ENCODE measurements around the gene PDE4D. TPM values are rescaled to one million over a fixed set of nuclear protein-coding genes. Genes with fewer than 3 reads are reported as not detected.

Gene PDE4D
- total RNA-seq, 5 donors from 2014 or later (not counting 1 experiment from before 2014, with no cell fraction given) = 45.1 to 136 (median 64.9) TPM

GRCh38 chr5:59829922-59830321 lies 63.6 kb downstream of the PDE4D start:
- Histone ChIP-seq H3K4me1 (ENCODE audit: control insufficient read depth in 1 of 2, extremely low read depth in 1 of 2, insufficient read depth in 2 of 2, low read length in 2 of 2) (no peaks in the 10 kb centered on the region), H3K9me3 (no peaks in the 10 kb centered on the region), H3K27me3 (replicated peaks in 1 of 2; ENCODE audit: control insufficient read depth in 2 of 2, extremely low read depth in 1 of 2, insufficient read depth in 2 of 2, low read length in 1 of 2) (no peaks in the 10 kb centered on the region), H3K36me3 (ENCODE audit: control insufficient read depth in 2 of 2, extremely low read depth in 1 of 2, insufficient read depth in 1 of 2, low read length in 1 of 2) (no peaks in the 10 kb centered on the region), H3K4me3 (ENCODE audit: control insufficient read depth in 1 of 2, extremely low read depth in 1 of 2, low read length in 1 of 2) (no peak overlapping the region), H3K27ac (ENCODE audit: low read length) (no peak overlapping the region)
- Mint-ChIP-seq H3K9me3 (no peaks in the 10 kb centered on the region), H3K4me3 (no peak overlapping the region), H3K27ac (no peak overlapping the region), H3K4me1 (no peaks in the 10 kb centered on the region), H3K27me3 (peaks cover 2 to 13% of the 10 kb centered on the region in 2 donors), H3K36me3 (no peaks in the 10 kb centered on the region)
- DNase-seq = no peak
- ChIA-PET CTCF (no interaction called here), POLR2A (no interaction called here)
- no CpG with 5 or more reads among the region's 2 CpGs for WGBS (ENCODE audit: insufficient coverage)
- no peak for ATAC-seq (replicated peaks in 1 of 4)

- no peak for ATAC-seq (replicated peaks in 1 of 4)
- Mint-ChIP-seq H3K27me3 (peaks cover 6 to 17% of the 10 kb centered on the region in 2 donors), H3K36me3 (no peaks in the 10 kb centered on the region), H3K4me1 (no peaks in the 10 kb centered on the region), H3K9me3 (no peaks in the 10 kb centered on the region), H3K27ac (no peak overlapping the region), H3K4me3 (no peak overlapping the region)
- 50% methylated on average over 1 of the region's 1 CpG for WGBS (ENCODE audit: insufficient coverage)
- Histone ChIP-seq H3K9me3 (no peaks in the 10 kb centered on the region), H3K27me3 (replicated peaks in 1 of 2; ENCODE audit: control insufficient read depth in 2 of 2, extremely low read depth in 1 of 2, insufficient read depth in 2 of 2, low read length in 1 of 2) (no peaks in the 10 kb centered on the region), H3K4me3 (ENCODE audit: control insufficient read depth in 1 of 2, extremely low read depth in 1 of 2, low read length in 1 of 2) (no peak overlapping the region), H3K36me3 (ENCODE audit: control insufficient read depth in 2 of 2, extremely low read depth in 1 of 2, insufficient read depth in 1 of 2, low read length in 1 of 2) (no peaks in the 10 kb centered on the region), H3K27ac (ENCODE audit: low read length) (no peak overlapping the region), H3K4me1 (ENCODE audit: control insufficient read depth in 1 of 2, extremely low read depth in 1 of 2, insufficient read depth in 2 of 2, low read length in 2 of 2) (no peaks in the 10 kb centered on the region)
- CTCF ChIA-PET = no interaction called here
- DNase-seq = no peak
- POLR2A ChIA-PET = no interaction called here
Measured at GRCh38 chr5:59829386-59829785, 64.1 kb downstream of the PDE4D start.

- ChIA-PET CTCF (no interaction called here), POLR2A (no interaction called here)
- Mint-ChIP-seq H3K4me1 (no peaks in the 10 kb centered on the region), H3K9me3 (no peaks in the 10 kb centered on the region), H3K36me3 (no peaks in the 10 kb centered on the region), H3K4me3 (no peak overlapping the region), H3K27me3 (peaks cover 6 to 20% of the 10 kb centered on the region in 2 donors), H3K27ac (no peak overlapping the region)
- Histone ChIP-seq H3K4me1 (ENCODE audit: control insufficient read depth in 1 of 2, extremely low read depth in 1 of 2, insufficient read depth in 2 of 2, low read length in 2 of 2) (no peaks in the 10 kb centered on the region), H3K27me3 (replicated peaks in 1 of 2; ENCODE audit: control insufficient read depth in 2 of 2, extremely low read depth in 1 of 2, insufficient read depth in 2 of 2, low read length in 1 of 2) (no peaks in the 10 kb centered on the region), H3K27ac (ENCODE audit: low read length) (no peak overlapping the region), H3K9me3 (no peaks in the 10 kb centered on the region), H3K4me3 (ENCODE audit: control insufficient read depth in 1 of 2, extremely low read depth in 1 of 2, low read length in 1 of 2) (no peak overlapping the region), H3K36me3 (ENCODE audit: control insufficient read depth in 2 of 2, extremely low read depth in 1 of 2, insufficient read depth in 1 of 2, low read length in 1 of 2) (no peaks in the 10 kb centered on the region)
- no peak for ATAC-seq (replicated peaks in 1 of 4)
- no peak for DNase-seq
- WGBS (ENCODE audit: insufficient coverage) = no CpG with 5 or more reads among the region's 3 CpGs
Measured at GRCh38 chr5:59828623-59829022, 64.9 kb downstream of the PDE4D start.

GRCh38 chr5:59826996-59827395 lies 66.5 kb downstream of the PDE4D start:
- H3K9me3 ChIP-seq = no peaks in the 10 kb centered on the region
- no peaks in the 10 kb centered on the region for H3K36me3 ChIP-seq (ENCODE audit: control insufficient read depth in 2 of 2, extremely low read depth in 1 of 2, insufficient read depth in 1 of 2, low read length in 1 of 2)
- Mint-ChIP-seq H3K27me3 (peaks cover 10 to 22% of the 10 kb centered on the region in 2 donors), H3K36me3 (no peaks in the 10 kb centered on the region), H3K27ac (no peak overlapping the region), H3K4me3 (no peak overlapping the region), H3K9me3 (no peaks in the 10 kb centered on the region), H3K4me1 (no peaks in the 10 kb centered on the region)
- no peak for DNase-seq
- H3K27me3 ChIP-seq (replicated peaks in 1 of 2; ENCODE audit: control insufficient read depth in 2 of 2, extremely low read depth in 1 of 2, insufficient read depth in 2 of 2, low read length in 1 of 2) = no peaks in the 10 kb centered on the region
- H3K27ac ChIP-seq (ENCODE audit: low read length) = no peak overlapping the region
- CTCF ChIA-PET = no interaction called here
- H3K4me3 ChIP-seq (ENCODE audit: control insufficient read depth in 1 of 2, extremely low read depth in 1 of 2, low read length in 1 of 2) = no peak overlapping the region
- POLR2A ChIA-PET = no interaction called here
- WGBS (ENCODE audit: insufficient coverage) = 33% methylated on average over 1 of the region's 1 CpG
- no peaks in the 10 kb centered on the region for H3K4me1 ChIP-seq (ENCODE audit: control insufficient read depth in 1 of 2, extremely low read depth in 1 of 2, insufficient read depth in 2 of 2, low read length in 2 of 2)
- ATAC-seq (replicated peaks in 1 of 4) = no peak

GRCh38 chr5:59823420-59823819 lies 70.1 kb downstream of the PDE4D start:
- ChIA-PET CTCF (interaction anchor here in 1 of 2 donors (1.3 kb wide), 1 partner anchor 12 kb away, joined by 3 read pairs; no protein-coding TSS in a partner anchor), POLR2A (no interaction called here)
- H3K27me3 ChIP-seq (replicated peaks in 1 of 2; ENCODE audit: control insufficient read depth in 2 of 2, extremely low read depth in 1 of 2, insufficient read depth in 2 of 2, low read length in 1 of 2) = no peaks in the 10 kb centered on the region
- no peaks in the 10 kb centered on the region for H3K4me1 Mint-ChIP-seq
- no peak overlapping the region for H3K27ac ChIP-seq (ENCODE audit: low read length)
- H3K27me3 Mint-ChIP-seq = peaks cover 21 to 23% of the 10 kb centered on the region in 2 donors
- H3K36me3 ChIP-seq (ENCODE audit: control insufficient read depth in 2 of 2, extremely low read depth in 1 of 2, insufficient read depth in 1 of 2, low read length in 1 of 2) = no peaks in the 10 kb centered on the region
- no peaks in the 10 kb centered on the region for H3K36me3 Mint-ChIP-seq
- H3K4me1 ChIP-seq (ENCODE audit: control insufficient read depth in 1 of 2, extremely low read depth in 1 of 2, insufficient read depth in 2 of 2, low read length in 2 of 2) = no peaks in the 10 kb centered on the region
- H3K9me3 ChIP-seq = no peaks in the 10 kb centered on the region
- H3K9me3 Mint-ChIP-seq = no peaks in the 10 kb centered on the region
- no peak for ATAC-seq (replicated peaks in 1 of 4)
- no peak overlapping the region for H3K4me3 Mint-ChIP-seq
- H3K4me3 ChIP-seq (ENCODE audit: control insufficient read depth in 1 of 2, extremely low read depth in 1 of 2, low read length in 1 of 2) = no peak overlapping the region
- H3K27ac Mint-ChIP-seq = no peak overlapping the region
- no peak for DNase-seq
- WGBS (ENCODE audit: insufficient coverage) = no CpG with 5 or more reads among the region's 2 CpGs

- Histone ChIP-seq H3K9me3 (no peaks in the 10 kb centered on the region), H3K4me1 (ENCODE audit: control insufficient read depth in 1 of 2, extremely low read depth in 1 of 2, insufficient read depth in 2 of 2, low read length in 2 of 2) (no peaks in the 10 kb centered on the region), H3K27me3 (replicated peaks in 1 of 2; ENCODE audit: control insufficient read depth in 2 of 2, extremely low read depth in 1 of 2, insufficient read depth in 2 of 2, low read length in 1 of 2) (no peaks in the 10 kb centered on the region), H3K4me3 (ENCODE audit: control insufficient read depth in 1 of 2, extremely low read depth in 1 of 2, low read length in 1 of 2) (no peak overlapping the region), H3K27ac (ENCODE audit: low read length) (no peak overlapping the region), H3K36me3 (ENCODE audit: control insufficient read depth in 2 of 2, extremely low read depth in 1 of 2, insufficient read depth in 1 of 2, low read length in 1 of 2) (no peaks in the 10 kb centered on the region)
- ChIA-PET POLR2A (no interaction called here), CTCF (no interaction called here)
- Mint-ChIP-seq H3K27me3 (peaks cover 18 to 24% of the 10 kb centered on the region in 2 donors), H3K9me3 (no peaks in the 10 kb centered on the region), H3K4me3 (no peak overlapping the region), H3K4me1 (no peaks in the 10 kb centered on the region), H3K27ac (no peak overlapping the region), H3K36me3 (no peaks in the 10 kb centered on the region)
- DNase-seq = no peak
- ATAC-seq (replicated peaks in 1 of 4) = no peak
- 100% methylated on average over 1 of the region's 3 CpGs for WGBS (ENCODE audit: insufficient coverage)
Measured at GRCh38 chr5:59819806-59820205, 73.7 kb downstream of the PDE4D start.

- CTCF ChIA-PET = interaction anchor here (0.6 to 2.0 kb wide), 5 partner anchors 8 to 30 kb away, joined by 3 to 7 read pairs (median 3); no protein-coding TSS in a partner anchor
- no peaks in the 10 kb centered on the region for H3K4me1 ChIP-seq (ENCODE audit: control insufficient read depth in 1 of 2, extremely low read depth in 1 of 2, insufficient read depth in 2 of 2, low read length in 2 of 2)
Measured at GRCh38 chr5:59817536-59817935, 76.0 kb downstream of the PDE4D start.

More at GRCh38 chr5:59817536-59817935, 76.0 kb downstream of the PDE4D start:
- ATAC-seq (replicated peaks in 1 of 4) (no peak), DNase-seq (no peak)
- Mint-ChIP-seq H3K4me3 (no peak overlapping the region), H3K27ac (no peak overlapping the region), H3K9me3 (no peaks in the 10 kb centered on the region), H3K36me3 (no peaks in the 10 kb centered on the region), H3K27me3 (peaks cover 5 to 15% of the 10 kb centered on the region in 2 donors), H3K4me1 (no peaks in the 10 kb centered on the region)
- H3K4me3 ChIP-seq (ENCODE audit: control insufficient read depth in 1 of 2, extremely low read depth in 1 of 2, low read length in 1 of 2) = no peak overlapping the region
- H3K9me3 ChIP-seq = no peaks in the 10 kb centered on the region
- WGBS (ENCODE audit: insufficient coverage) = no CpG with 5 or more reads among the region's 6 CpGs
- POLR2A ChIA-PET = no interaction called here
- no peak overlapping the region for H3K27ac ChIP-seq (ENCODE audit: low read length)
- no peaks in the 10 kb centered on the region for H3K36me3 ChIP-seq (ENCODE audit: control insufficient read depth in 2 of 2, extremely low read depth in 1 of 2, insufficient read depth in 1 of 2, low read length in 1 of 2)
- no peaks in the 10 kb centered on the region for H3K27me3 ChIP-seq (replicated peaks in 1 of 2; ENCODE audit: control insufficient read depth in 2 of 2, extremely low read depth in 1 of 2, insufficient read depth in 2 of 2, low read length in 1 of 2)
